HG03442 (cell line): ENCODE measurements around the gene FIGN.

ENCODE experiments used
- ATAC-seq: cut with Tn5 transposase; IDR thresholded peaks from one replicate; pipeline ENCODE4 v1.9.1; 2021; ENCODE audit warnings: mild to moderate bottlenecking, moderate library complexity; ENCODE audit not compliant: unreplicated experiment

Gene FIGN

DNA sequence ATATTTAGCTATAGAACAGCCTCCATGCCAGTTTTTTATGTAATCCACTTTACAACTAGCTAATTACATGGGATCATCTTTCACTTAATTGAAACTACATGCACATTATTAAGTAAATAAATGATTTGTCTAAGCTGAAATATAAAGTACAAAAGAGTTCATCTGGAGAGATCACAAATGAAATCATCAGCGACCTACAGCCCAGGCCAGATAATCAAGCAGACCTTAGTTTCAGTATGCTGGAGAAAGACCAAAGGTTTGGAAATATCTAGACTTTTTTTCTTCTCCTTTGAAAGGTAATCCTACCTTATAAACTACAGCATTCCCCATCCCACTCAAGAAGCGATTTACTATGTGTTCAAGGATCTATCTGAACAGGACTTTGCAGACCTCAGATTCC lies 26.5 kb downstream of the FIGN start:
- ATAC-seq, result no peak

DNA sequence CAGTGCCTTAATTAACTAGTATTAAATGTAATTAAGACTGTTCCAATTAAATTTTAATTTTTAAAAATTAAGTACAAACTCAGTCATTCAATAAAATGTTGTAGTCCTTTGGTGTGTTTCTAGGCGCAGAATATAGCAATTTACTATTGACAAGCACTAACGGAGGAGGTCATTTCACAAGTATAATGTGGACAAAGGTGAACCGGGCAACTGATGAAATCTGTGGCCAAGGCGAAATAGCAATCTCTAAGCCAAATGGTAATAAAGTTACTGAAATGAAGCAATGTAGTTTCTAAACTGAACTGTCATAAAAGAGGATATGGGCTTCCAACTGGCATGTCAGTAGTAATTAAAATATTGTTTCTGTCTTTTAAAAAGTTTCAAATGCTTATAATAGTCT lies 27.5 kb downstream of the FIGN start:
- no peak for ATAC-seq

- ATAC-seq, result no peak
These were observed 32.4 kb downstream of the FIGN start for GRCh38 chr2:163703386-163703785.

DNA sequence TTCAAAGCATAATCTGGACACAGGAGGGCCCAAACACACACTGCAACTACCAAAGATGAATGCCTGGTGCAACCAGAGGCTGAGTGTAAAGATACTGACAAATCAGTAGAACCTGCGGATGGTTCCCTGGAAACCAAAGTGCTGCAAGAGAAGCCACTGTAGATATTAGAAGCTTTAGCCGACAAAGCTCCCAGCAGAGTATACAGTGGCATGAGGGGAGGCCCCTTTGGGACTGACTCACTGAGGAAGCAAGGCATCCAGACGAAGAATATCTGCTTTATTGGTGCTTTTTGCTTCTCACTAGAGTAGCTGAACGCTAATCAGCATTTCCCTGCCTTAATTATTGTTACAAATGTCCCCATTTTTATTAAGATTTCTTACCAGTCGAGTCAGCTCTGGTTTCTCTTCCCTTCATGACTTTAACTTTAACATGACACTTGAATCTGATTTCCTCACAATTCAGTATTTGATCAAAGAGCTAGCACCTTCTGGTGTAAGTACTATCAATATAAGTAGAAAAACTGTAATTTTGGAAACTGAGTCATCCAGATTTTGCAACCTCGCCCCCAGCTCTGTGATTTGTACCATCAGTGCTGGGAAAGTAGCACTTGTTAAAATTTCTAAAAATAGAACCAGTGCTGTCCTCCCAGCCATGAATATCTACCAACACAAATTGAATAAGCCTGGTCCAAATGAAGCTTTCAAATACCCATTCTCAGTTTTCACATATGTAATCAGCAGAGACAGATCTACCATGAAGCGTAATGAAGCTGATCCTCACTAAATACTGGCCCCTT lies 34.2 kb downstream of the FIGN start:
- ATAC-seq, result no peak

DNA sequence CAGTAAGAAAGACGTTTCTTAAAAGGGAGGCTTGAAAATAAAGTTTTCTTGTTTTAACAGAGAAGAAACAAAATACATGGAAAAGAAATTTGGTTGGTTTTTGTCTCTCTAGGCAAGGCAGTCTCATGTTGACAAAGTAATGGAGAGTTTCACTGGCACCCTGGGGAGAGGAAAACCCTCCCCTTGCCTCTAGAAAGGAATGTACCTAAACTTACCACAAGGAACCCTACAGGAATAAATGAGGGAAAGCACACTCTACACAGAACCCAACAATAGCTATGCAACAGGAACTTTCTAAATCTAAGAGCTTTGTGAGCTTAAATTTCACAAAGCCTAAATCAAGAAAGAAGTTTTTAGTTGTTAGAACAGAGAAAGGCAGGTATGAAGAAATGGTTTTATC lies 37.0 kb downstream of the FIGN start:
- ATAC-seq, result no peak

DNA sequence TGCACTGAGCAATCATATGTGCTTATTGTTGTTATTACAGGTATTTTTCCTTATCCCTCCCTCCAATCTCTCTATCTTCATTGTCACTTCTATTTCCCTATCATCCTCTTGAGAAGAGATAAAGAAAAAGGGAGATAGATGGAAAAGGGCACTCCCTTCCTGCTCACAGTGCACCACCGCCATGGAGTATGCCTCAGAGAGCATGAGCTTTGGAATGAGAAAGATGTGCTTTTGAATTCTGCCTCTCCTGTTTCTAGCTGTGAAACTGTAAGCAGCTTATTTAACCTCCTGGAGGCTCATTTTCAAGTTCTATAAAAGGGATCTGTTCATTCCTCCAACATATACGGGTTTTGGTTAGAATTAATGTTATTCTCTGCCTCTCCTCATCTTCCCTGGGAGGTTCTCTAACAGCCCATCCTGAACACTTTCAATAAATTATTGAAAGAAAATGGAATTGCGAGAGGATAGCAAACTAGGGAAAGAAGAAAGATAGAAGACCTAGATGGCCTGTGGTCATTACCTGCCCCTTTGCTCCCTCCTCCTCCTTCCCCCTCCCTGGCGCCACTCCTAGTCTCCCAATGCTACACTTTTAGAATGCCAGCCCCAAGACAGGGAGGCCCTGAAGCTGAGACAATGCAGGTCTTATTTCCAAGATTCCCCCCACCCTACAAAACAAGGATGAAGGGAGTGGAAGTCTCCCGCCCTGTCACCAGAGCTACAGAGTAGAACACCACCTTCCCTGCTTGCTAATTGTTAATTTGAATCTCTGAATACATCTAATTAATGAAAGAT lies 37.8 kb downstream of the FIGN start:
- ATAC-seq, result no peak

DNA sequence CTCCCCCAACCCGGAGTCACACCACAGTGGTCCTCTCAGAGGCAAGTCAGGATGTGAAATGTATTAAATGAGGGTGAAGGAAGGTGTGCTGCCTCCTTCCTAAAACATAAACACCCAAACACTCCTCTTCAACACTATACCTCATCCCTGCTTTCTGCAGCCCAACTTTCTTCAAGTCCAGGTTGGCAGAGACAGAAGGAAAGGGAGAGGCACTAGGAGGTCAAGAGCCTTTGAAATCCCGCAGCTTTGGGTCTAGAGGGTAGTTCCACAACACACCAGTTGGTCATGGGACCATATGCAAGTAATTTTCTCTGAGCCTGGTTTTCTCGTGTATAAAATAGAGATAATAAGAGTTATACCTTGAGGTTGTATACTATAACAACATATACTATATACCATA lies 38.4 kb downstream of the FIGN start:
- no peak for ATAC-seq

GRCh38 chr2:163693484-163693883 lies 42.3 kb downstream of the FIGN start:
- no peak for ATAC-seq

DNA sequence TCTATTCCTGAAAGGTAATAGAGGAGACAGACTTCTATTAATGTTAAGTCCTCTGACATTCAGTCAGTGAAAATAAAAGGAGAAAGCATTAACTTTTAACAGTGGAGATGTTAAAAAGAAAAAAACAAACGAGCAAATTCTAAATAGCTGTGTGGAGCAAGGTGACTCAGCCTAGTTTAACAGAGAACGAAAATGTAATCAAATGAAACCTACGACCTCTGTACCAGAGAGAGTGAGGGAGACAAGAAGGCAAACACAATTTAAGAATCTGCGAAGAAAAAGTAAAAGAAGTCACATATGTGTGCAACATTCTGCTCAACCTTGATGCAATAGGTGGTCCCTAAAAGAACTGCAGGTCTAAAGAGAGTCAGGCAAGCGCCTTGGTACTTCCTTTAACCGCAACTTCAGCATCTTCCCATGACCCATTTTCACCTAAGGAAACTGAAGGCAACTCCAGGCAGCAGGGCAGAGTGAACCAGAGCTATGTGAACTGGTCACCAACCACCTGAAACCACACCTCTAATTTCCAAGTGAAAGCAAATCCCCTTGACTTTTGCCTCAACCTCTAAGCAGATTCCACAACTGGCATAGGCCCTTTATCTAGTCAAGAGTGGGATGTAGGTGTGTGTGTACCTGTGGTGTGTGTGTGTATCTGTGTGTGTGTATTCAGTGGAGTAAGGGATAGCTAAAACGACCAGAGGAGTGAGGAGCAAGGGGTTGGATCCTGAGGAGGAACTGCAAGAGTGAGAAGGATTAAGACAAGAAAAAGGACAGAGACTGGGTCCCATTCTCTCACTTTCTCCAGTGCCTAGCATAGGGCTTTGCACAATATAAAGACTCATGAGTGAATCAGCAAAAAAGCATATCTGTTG lies 43.0 kb downstream of the FIGN start:
- no peak for ATAC-seq

DNA sequence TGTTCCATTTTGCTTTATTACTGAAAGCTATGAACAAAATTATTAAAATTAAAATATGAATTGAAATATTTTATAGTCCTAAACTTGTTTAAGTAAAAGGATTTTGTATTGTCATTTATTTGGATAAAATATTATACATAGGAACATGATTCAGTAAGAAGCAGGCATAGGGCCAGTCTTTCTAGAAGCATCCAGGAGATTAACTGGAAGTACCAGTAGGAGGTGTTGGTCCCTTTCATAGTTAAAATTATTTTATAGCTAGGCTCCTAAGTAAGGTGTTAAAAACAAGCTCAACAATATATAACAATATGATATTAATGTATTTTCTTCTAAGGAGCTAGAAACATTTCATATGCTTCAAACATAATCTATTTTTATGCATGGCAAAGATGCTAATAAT lies 43.7 kb downstream of the FIGN start:
- no peak for ATAC-seq

- no peak for ATAC-seq
These were observed 44.9 kb downstream of the FIGN start for GRCh38 chr2:163690896-163691295.

DNA sequence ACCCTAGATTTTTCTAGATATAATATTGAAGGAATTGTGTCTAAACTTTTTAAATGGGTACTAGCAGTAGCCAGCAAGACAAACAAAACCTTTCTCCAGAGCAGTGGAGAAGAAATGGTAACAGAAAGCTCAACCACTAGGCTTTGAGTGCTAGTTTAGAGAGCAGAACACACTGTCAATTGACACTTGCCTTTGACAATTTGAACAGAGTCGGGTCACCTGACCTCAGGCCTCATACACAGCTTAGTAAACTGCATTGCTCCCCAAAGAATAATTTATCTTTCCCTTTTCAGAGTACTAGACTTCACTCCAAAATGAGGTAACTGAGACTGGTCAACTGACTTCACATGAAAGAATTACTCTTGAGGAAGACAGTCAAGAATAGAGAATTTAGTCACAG lies 48.6 kb downstream of the FIGN start:
- ATAC-seq, result no peak

DNA sequence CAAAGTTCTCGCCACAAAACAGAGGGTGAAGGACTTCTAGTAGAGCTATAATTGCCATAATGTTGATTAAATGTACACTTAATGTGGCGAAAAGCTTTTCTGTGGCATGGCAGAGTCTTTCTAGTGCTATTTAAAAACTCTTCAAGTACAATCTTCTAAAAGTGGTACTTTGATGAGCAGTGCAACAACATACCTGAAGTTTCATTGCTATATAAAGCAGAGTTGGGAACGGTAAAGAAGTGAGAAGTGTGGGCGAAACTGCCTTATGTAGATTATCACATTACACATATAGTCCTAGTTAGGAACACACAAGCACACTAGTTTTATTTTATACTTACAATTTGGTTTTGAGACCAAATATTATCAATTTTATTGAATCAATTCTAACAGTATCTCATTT lies 49.5 kb downstream of the FIGN start:
- no peak for ATAC-seq

DNA sequence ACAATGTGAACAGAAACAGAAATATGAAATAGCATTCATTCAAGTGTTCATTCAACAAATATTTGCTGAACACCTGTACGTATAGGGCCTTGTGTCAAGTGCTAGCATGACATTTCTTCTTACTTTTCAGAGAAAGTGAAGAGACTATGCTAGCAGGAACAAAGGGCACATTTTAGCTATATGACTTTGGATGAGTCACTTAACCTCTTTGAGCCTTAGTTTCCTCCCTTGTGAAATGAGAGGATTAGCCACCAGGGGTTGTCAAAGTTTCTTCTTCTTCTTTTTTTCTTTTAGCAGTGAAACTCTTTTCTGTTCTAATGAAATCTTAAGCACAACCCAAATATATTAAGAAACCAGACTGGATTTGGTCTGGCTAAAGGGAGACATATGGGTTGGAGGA lies 53.1 kb downstream of the FIGN start:
- ATAC-seq, result no peak

DNA sequence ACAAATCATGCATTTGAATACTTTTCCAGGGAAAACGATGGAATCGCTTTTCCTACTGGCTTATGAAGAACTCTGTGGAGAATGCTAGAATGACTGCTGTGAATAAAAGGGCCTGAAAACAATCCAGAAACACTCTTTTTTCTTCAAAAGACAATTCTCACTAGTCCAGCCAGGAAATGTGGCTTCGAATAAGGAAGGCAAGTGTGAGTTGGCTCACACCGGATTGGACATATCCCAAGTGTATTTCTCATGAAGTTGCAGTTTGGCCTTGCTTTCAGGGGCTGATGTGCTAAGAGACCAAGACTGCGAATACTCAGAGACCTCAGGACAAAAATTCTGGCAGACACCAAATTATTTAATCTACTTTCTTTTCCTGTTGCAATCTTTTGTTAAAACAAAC lies 54.1 kb downstream of the FIGN start:
- ATAC-seq, result no peak

- ATAC-seq, result no peak
These were observed 60.4 kb downstream of the FIGN start for GRCh38 chr2:163675388-163675787.

- ATAC-seq, result no peak
These were observed 62.3 kb downstream of the FIGN start for GRCh38 chr2:163673522-163673921.

- no peak for ATAC-seq
These were observed 64.9 kb downstream of the FIGN start for GRCh38 chr2:163670929-163671328.

- no peak for ATAC-seq
These were observed 66.3 kb downstream of the FIGN start for GRCh38 chr2:163669506-163669905.

DNA sequence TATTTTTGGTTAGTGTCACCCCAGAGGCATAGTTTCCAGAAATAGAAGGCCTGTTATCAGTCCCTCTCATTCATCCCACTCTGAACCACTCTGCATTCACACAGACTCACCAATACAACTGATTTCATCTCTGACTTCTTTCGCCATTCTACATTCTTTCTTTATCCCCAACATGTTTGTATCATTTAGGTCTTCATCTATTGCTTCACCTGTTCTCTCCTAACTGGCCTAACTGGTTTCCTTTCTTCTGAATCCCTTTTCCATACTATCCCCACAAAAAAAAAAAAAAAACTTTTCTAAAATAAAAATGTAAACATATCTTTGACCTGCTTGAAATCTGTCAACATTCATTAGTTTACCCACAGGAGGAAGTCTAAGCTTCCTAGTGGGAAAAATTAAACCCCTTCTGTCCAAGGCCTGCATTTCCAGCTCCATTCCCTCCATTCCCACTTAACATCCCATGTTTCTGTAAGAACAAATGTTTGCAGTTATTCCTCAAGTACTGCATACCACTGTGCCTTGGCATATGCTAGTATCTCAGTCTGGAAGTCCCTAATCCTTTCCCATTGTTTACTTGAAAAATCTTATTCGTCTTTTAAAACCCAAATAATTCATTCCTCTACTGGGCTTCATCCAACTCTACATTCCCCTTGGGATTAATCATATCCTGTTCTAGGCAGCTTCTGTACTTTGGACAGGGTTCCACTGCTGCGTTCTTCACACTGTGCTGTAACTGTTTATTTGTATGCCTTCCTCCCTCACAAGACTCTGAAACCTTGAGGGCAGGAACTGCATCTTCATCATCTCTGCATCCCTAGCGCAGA lies 68.5 kb downstream of the FIGN start:
- ATAC-seq, result no peak

GRCh38 chr2:163665817-163666216 lies 70.0 kb downstream of the FIGN start:
- ATAC-seq, result peak; percentile 58
